Endothelial cell of umbilical vein (primary cell): Measurements from ENCODE around the gene M1AP. TPM values are rescaled to one million over a fixed set of nuclear protein-coding genes. Genes with fewer than 3 reads are reported as not detected.
A peak's percentile ranks its signal among the peaks of the same experiment; 100 is the strongest.

Experiments used
- Bru-seq: library from RNA; stranded (reverse); fragments of 400-500 nt; gene quantifications from one replicate; lab custom pipeline; 2021; lab: Mats Ljungman, UMichigan
- BruChase-seq, 2 experiments: library from RNA; stranded (reverse); fragments of 400-500 nt; gene quantifications; one replicate each; lab custom pipeline; 2021; lab: Mats Ljungman, UMichigan
- BruUV-seq: library from RNA; stranded (reverse); fragments of 400-500 nt; replicated peaks from 2 replicates; lab custom pipeline; 2021; lab: Mats Ljungman, UMichigan
- CTCF ChIA-PET: fragments of 300-600, 350-600 bp; sonication (Branson Sonifier 250); formaldehyde crosslinking; loops from one replicate; lab custom pipeline; 2021; ENCODE audit warnings: antibody characterized with exemption, inconsistent platforms; lab: Charles Lee
- POLR2A ChIA-PET: fragments of 300-600, 350-600 bp; sonication (Branson Sonifier 250); formaldehyde crosslinking; loops from one replicate; lab custom pipeline; 2021; ENCODE audit warnings: antibody characterized with exemption, inconsistent platforms; lab: Charles Lee
- DNase-seq: peaks from one replicate; pipeline ENCODE4 v3.0.0-alpha.2; 2011; ENCODE audit warnings: low read depth, low spot score
- FAIRE-seq: peaks from 2 replicates; lab custom pipeline; 2011; peaks lifted over from hg19 to GRCh38; lab: Jason Lieb, UNC
- H2AFZ ChIP-seq: 2 replicates; pipeline ENCODE4 v1.6.0; 2012; ENCODE audit warnings: low read depth, low read length, control low read depth, inconsistent platforms
- H3K27ac ChIP-seq: 2 replicates; pipeline ENCODE4 v1.5.1; 2011; ENCODE audit warnings: low read depth, mild to moderate bottlenecking, control low read depth, low read length, moderate library complexity; ENCODE audit not compliant: insufficient read depth
- H3K27me3 ChIP-seq, 2 experiments: 2 replicates each; pipeline versions ENCODE4 v1.6.0 to v1.6.1; 2011; ENCODE audit warnings: low read length in 2 of 2, mixed read lengths in 1 of 2; ENCODE audit not compliant: control insufficient read depth in 2 of 2, insufficient read depth in 2 of 2
- H3K36me3 ChIP-seq, 2 experiments: 2 replicates in 1 of 2; 3 replicates in 1 of 2; pipeline ENCODE4 v1.5.1; 2011; ENCODE audit warnings: low read length in 2 of 2, mild to moderate bottlenecking in 1 of 2, moderate library complexity in 1 of 2; ENCODE audit not compliant: control insufficient read depth in 2 of 2, insufficient read depth in 2 of 2; ENCODE audit errors: extremely low read depth in 1 of 2
- H3K4me1 ChIP-seq: 3 replicates; pipeline ENCODE4 v1.5.1; 2011; ENCODE audit warnings: mild to moderate bottlenecking, low read length; ENCODE audit not compliant: control insufficient read depth, insufficient read depth; ENCODE audit errors: extremely low read depth
- H3K4me2 ChIP-seq: 2 replicates; pipeline ENCODE4 v1.6.1; 2011; ENCODE audit warnings: low read length, control low read depth, mixed read lengths; ENCODE audit not compliant: insufficient read depth
- H3K4me3 ChIP-seq, 3 experiments: fragments of 200-600 bp in 1 of 3; sonication (generic), shearing (Covaris generic) in 1 of 3; replicated peaks in 1 of 3; 2 replicates each; pipeline ENCODE4 v1.5.1; 2011 to 2016; ENCODE audit warnings: control low read depth in 3 of 3, low read length in 3 of 3, mild to moderate bottlenecking in 2 of 3, inconsistent platforms in 1 of 3, low read depth in 1 of 3, moderate library complexity in 1 of 3; ENCODE audit not compliant: insufficient read depth in 1 of 3
- H3K79me2 ChIP-seq: 2 replicates; pipeline ENCODE4 v1.6.0; 2012; ENCODE audit warnings: low read length, inconsistent platforms; ENCODE audit not compliant: control insufficient read depth, insufficient read depth
- H3K9ac ChIP-seq: replicated peaks from 2 replicates; pipeline ENCODE3; 2011; ENCODE audit warnings: low read length, control low read depth; ENCODE audit not compliant: insufficient read depth; ENCODE audit errors: extremely low read depth
- H3K9me1 ChIP-seq: replicated peaks from 3 replicates; pipeline ENCODE4 v1.6.0; 2011; ENCODE audit warnings: mild to moderate bottlenecking, low read length; ENCODE audit not compliant: control insufficient read depth, insufficient read depth; ENCODE audit errors: extremely low read depth
- H3K9me3 ChIP-seq: replicated peaks from 2 replicates; pipeline ENCODE4 v1.5.1; 2012; ENCODE audit warnings: low read length, inconsistent platforms; ENCODE audit not compliant: control insufficient read depth, insufficient read depth
- H4K20me1 ChIP-seq: replicated peaks from 2 replicates; pipeline ENCODE3; 2011; ENCODE audit warnings: mild to moderate bottlenecking, low read length; ENCODE audit not compliant: control insufficient read depth, insufficient read depth; ENCODE audit errors: extremely low read depth
- CTCF ChIP-seq, 2 donors: IDR thresholded peaks; 1 replicate in 1 of 2; 2 replicates in 1 of 2; pipeline ENCODE4 v1.5.1; 2011; ENCODE audit warnings: low read length in 2 of 2, mild to moderate bottlenecking in 2 of 2, moderate library complexity in 2 of 2, control low read depth in 1 of 2, inconsistent platforms in 1 of 2, low read depth in 1 of 2; ENCODE audit not compliant: insufficient read depth in 1 of 2; ENCODE audit errors: extremely low read depth in 1 of 2
- EZH2 ChIP-seq: IDR thresholded peaks from 2 replicates; pipeline ENCODE4 v1.6.1; 2012; ENCODE audit warnings: borderline replicate concordance, low read depth, mild to moderate bottlenecking, moderate library complexity, low read length, inconsistent platforms; ENCODE audit not compliant: severe bottlenecking
- JUN ChIP-seq: IDR thresholded peaks from 2 replicates; pipeline ENCODE4 v1.6.1; 2011; ENCODE audit warnings: borderline replicate concordance, low read depth; ENCODE audit not compliant: insufficient read length, insufficient read depth
- POLR2A ChIP-seq: IDR thresholded peaks from 2 replicates; pipeline ENCODE4 v1.6.1; 2012; ENCODE audit warnings: low read depth, mild to moderate bottlenecking, control low read depth, low read length
- POLR2AphosphoS5 ChIP-seq: IDR thresholded peaks from 2 replicates; pipeline ENCODE4 v1.6.1; 2012; ENCODE audit warnings: low read depth, mild to moderate bottlenecking, control low read depth, low read length, moderate library complexity; ENCODE audit not compliant: insufficient read depth
- dilution Hi-C: fragments of 300-500 bp; cut with MboI; formaldehyde crosslinking; loops from one replicate; pipeline ENCODE4 v1.15.0; 2019; ENCODE audit warnings: low sequenced_read_pairs; ENCODE audit not compliant: extremely low pct_ligation_motif_present
- intact Hi-C: fragments of 100-400 bp; cut with micrococcal nuclease; formaldehyde crosslinking; loops from one replicate; pipeline ENCODE4 v1.10.0; 2022
- long read RNA-seq: library from polyadenylated mRNA; stranded (forward); transcript quantifications from one replicate; pipeline ENCODE4 v2.0.0, GENCODE V29; 2021
- polyA minus RNA-seq, 3 experiments: library from RNA; depleted of rRNA, polyadenylated mRNA; stranded (reverse); fragments of >200 nt; gene quantifications; 1 replicate in 1 of 3; 2 replicates in 2 of 3; pipeline ENCODE4 v1.2.3, GENCODE V29; 2011
- polyA plus RNA-seq, 4 experiments: library from polyadenylated mRNA; depleted of rRNA in 3 of 4; stranded (reverse) in 3 of 4; unstranded in 1 of 4; fragments of >200 nt; gene quantifications; 2 replicates each; pipeline versions ENCODE4 v1.2.1 to v1.2.3, GENCODE V29; 2011 to 2012; ENCODE audit warnings: missing spikeins in 1 of 4
- total RNA-seq: library from RNA; stranded (reverse); gene quantifications from 2 replicates; pipeline ENCODE4 v1.2.3, GENCODE V29; 2021

The M1AP gene
- total RNA-seq (not detected in 2 replicates), polyA plus RNA-seq (0.04 TPM in 1 of 2 replicates, not detected in the other), polyA minus RNA-seq (not detected in 2 replicates), Bru-seq, nascent RNA (percentile 5 among the genes with signal in this experiment), BruChase-seq, experiment 1, labeled RNA remaining after a 6-hour chase (percentile 8 among the genes with signal in this experiment), BruChase-seq, experiment 2, labeled RNA remaining after a 2-hour chase (percentile 4 among the genes with signal in this experiment)
- not detected in 2 replicates for polyA plus RNA-seq (2011; cell fraction: cytosol; rRNA removed)
- polyA plus RNA-seq (2011; cell fraction: nucleus; rRNA removed), result not detected in 2 replicates
- polyA plus RNA-seq (2012), result not detected in 2 replicates
- polyA minus RNA-seq (2011; cell fraction: cytosol; rRNA and poly(A)+ RNA removed), result not detected
- not detected in 2 replicates for polyA minus RNA-seq (2011; cell fraction: nucleus; rRNA and poly(A)+ RNA removed)
- long read RNA-seq, result 0 reads

- peaks cover 6 to 23% of the 10 kb centered on the region in 2 experiments for H3K27me3 ChIP-seq
- no peak for FAIRE-seq
- H3K4me3 ChIP-seq, result peak within 1 kb of the TSS in 1 of 3 experiments; percentile 29
- TF ChIP-seq EZH2 (peak; percentile 33), CTCF (IDR thresholded peaks at IDR 0.05; ENCODE audit: extremely low read depth in 1 of 2, insufficient read depth in 1 of 2, low read depth in 1 of 2, low read length in 2 of 2) (peak; percentile 31 to 36), POLR2A (no peak), POLR2AphosphoS5 (no peak), JUN (no peak)
- no peaks in the 10 kb centered on the region for H3K9me3 ChIP-seq
- H3K79me2 ChIP-seq, result no peaks in the 10 kb centered on the region
- dilution Hi-C loops, result no loop called here
- ChIA-PET CTCF (no interaction called here), POLR2A (no interaction called here)
- no peaks in the 10 kb centered on the region for H4K20me1 ChIP-seq
- H3K9me1 ChIP-seq, result no peaks in the 10 kb centered on the region
- H3K9ac ChIP-seq, result no peak within 1 kb of the TSS
- no TSS peak for BruUV-seq
- H2AFZ ChIP-seq, result peak within 1 kb of the TSS; percentile 62
- no peak within 1 kb of the TSS for H3K27ac ChIP-seq
- H3K36me3 ChIP-seq, result no peaks in the 10 kb centered on the region
- no peaks in the 10 kb centered on the region for H3K4me1 ChIP-seq
- intact Hi-C loops, result no loop called here
- peak within 1 kb of the TSS; percentile 55 for H3K4me2 ChIP-seq
- no peak for DNase-seq
Observed at GRCh38 chr2:74648009-74648443, at the start of gene M1AP. M1AP (minus strand) TSS chr2:74648330; CDS start chr2:74640275, 8,055 bp downstream.
